Measurements from ENCODE around the gene KDM4C. TPM values are rescaled to one million over a fixed set of nuclear protein-coding genes. Genes with fewer than 3 reads are reported as not detected.
A peak's percentile ranks its signal among the peaks of the same experiment; 100 is the strongest.

KDM4C gene
- total RNA-seq, 2 experiments from 2014 or later = 60.1 to 61.3 TPM

GRCh38 chr9:6827439-6828145, 69.8 kb downstream of the KDM4C start:
- H3K4me1 ChIP-seq (ENCODE audit: insufficient read depth, low read length) = no peaks in the 10 kb centered on the region
- ChIA-PET CTCF (interaction anchor here (1.0 kb wide), 2 partner anchors 10 to 711 kb away, joined by 3 to 4 read pairs; no protein-coding TSS in a partner anchor), POLR2A (interaction anchor here (0.6 to 2.4 kb wide), 2 partner anchors 70 to 161 kb away, joined by 3 to 14 read pairs; partner anchors contain the start of gene KDM4C)
- Mint-ChIP-seq H3K4me1 (ENCODE audit: low read depth) (peaks cover 18% of the 10 kb centered on the region), H3K27me3 (no peaks in the 10 kb centered on the region), H3K36me3 (ENCODE audit: low read depth) (peaks cover 72% of the 10 kb centered on the region), H3K4me3 (no peak overlapping the region), H3K27ac (peak overlapping the region; percentile 4), H3K9me3 (no peaks in the 10 kb centered on the region)
- TF ChIP-seq CTCF (IDR thresholded peaks at IDR 0.05) = peak; percentile 54
- H3K27ac ChIP-seq (ENCODE audit: low read depth in 1 of 2, low read length in 2 of 2) = no peak overlapping the region
- ATAC-seq (ENCODE audit: poor library complexity) (peak; percentile 54), DNase-seq (peak in 6 of 14 experiments; percentile 8 to 62 (median 38))
- H3K9me3 ChIP-seq (ENCODE audit: control insufficient read depth in 1 of 2, insufficient read depth in 1 of 2, low read length in 2 of 2) = no peaks in the 10 kb centered on the region
- H3K4me3 ChIP-seq (ENCODE audit: low read length) = no peak overlapping the region
- H3K27me3 ChIP-seq (ENCODE audit: control insufficient read depth in 1 of 2, insufficient read depth in 2 of 2, low read length in 2 of 2) = no peaks in the 10 kb centered on the region
- peaks cover 34% of the 10 kb centered on the region for H3K36me3 ChIP-seq (ENCODE audit: insufficient read depth, low read length)
- intact Hi-C loops (cut with DNase I, micrococcal nuclease) = no loop called here

GRCh38 chr9:6829027-6829426, 71.3 kb downstream of the KDM4C start:
- ChIA-PET CTCF (no interaction called here), POLR2A (no interaction called here)
- Histone ChIP-seq H3K9me3 (ENCODE audit: control insufficient read depth in 1 of 2, insufficient read depth in 1 of 2, low read length in 2 of 2) (peaks cover 0 to 1% of the 10 kb centered on the region in 2 experiments), H3K4me3 (ENCODE audit: low read length) (no peak overlapping the region), H3K36me3 (ENCODE audit: insufficient read depth, low read length) (peaks cover 23% of the 10 kb centered on the region), H3K27me3 (ENCODE audit: control insufficient read depth in 1 of 2, insufficient read depth in 2 of 2, low read length in 2 of 2) (no peaks in the 10 kb centered on the region), H3K27ac (ENCODE audit: low read depth in 1 of 2, low read length in 2 of 2) (no peak overlapping the region), H3K4me1 (ENCODE audit: insufficient read depth, low read length) (no peaks in the 10 kb centered on the region)
- Mint-ChIP-seq H3K9me3 (no peaks in the 10 kb centered on the region), H3K4me3 (no peak overlapping the region), H3K4me1 (ENCODE audit: low read depth) (peaks cover 8% of the 10 kb centered on the region), H3K27me3 (no peaks in the 10 kb centered on the region), H3K27ac (no peak overlapping the region), H3K36me3 (ENCODE audit: low read depth) (peaks cover 67% of the 10 kb centered on the region)
- DNase-seq (no peak), ATAC-seq (ENCODE audit: poor library complexity) (no peak)
- TF ChIP-seq CTCF (IDR thresholded peaks at IDR 0.05) = no peak
- intact Hi-C loops (cut with DNase I, micrococcal nuclease) = no loop called here

DNA sequence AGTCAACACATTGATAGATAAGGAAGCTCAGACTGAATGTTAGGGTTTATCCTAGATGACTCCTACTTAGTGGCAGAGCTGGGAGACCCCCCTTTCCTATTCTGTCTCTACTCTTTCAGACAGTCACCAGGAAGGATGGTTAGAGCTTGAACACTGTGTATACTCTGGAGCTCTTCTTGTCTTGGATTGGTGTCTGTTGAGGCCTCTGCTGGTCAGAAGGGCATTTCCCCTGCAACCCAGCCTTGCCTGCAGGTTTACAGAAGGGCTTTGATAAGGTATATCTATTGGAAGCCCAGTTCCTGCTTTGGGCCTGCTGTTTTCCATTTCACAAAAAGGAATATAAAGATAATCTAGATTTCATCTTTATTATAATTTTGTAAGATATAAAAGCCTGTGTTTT, 71.8 kb downstream of the KDM4C start:
- no peak for DNase-seq
- H3K27ac Mint-ChIP-seq = no peak overlapping the region
- Histone ChIP-seq H3K36me3 (ENCODE audit: insufficient read depth, low read length) (peaks cover 28% of the 10 kb centered on the region), H3K27me3 (ENCODE audit: control insufficient read depth in 1 of 2, insufficient read depth in 2 of 2, low read length in 2 of 2) (no peaks in the 10 kb centered on the region), H3K9me3 (ENCODE audit: control insufficient read depth in 1 of 2, insufficient read depth in 1 of 2, low read length in 2 of 2) (peaks cover 0 to 6% of the 10 kb centered on the region in 2 experiments), H3K27ac (ENCODE audit: low read depth in 1 of 2, low read length in 2 of 2) (no peak overlapping the region), H3K4me3 (ENCODE audit: low read length) (no peak overlapping the region), H3K4me1 (ENCODE audit: insufficient read depth, low read length) (no peaks in the 10 kb centered on the region)
- no peaks in the 10 kb centered on the region for H3K27me3 Mint-ChIP-seq
- intact Hi-C loops (cut with DNase I, micrococcal nuclease) = no loop called here
- POLR2A ChIA-PET = no interaction called here
- H3K9me3 Mint-ChIP-seq = no peaks in the 10 kb centered on the region
- peaks cover 68% of the 10 kb centered on the region for H3K36me3 Mint-ChIP-seq (ENCODE audit: low read depth)
- no peak for ATAC-seq (ENCODE audit: poor library complexity)
- no peak overlapping the region for H3K4me3 Mint-ChIP-seq
- TF ChIP-seq CTCF (IDR thresholded peaks at IDR 0.05) = no peak
- CTCF ChIA-PET = no interaction called here
- peaks cover 8% of the 10 kb centered on the region for H3K4me1 Mint-ChIP-seq (ENCODE audit: low read depth)
